K562 (cell line): Measurements from ENCODE around the gene THEM4. TPM values are rescaled to one million over a fixed set of nuclear protein-coding genes. Genes with fewer than 3 reads are reported as not detected.

Experiments used
- ATAC-seq: fragments of 200-7000 bp; cut with Tn5 transposase; 3 replicates; pipeline ENCODE4 v1.9.1; 2020; ENCODE audit warnings: moderate library complexity
- BruUV-seq: library from RNA; stranded (reverse); fragments of 400-500 nt; replicated peaks from 2 replicates; lab custom pipeline; 2021; lab: Mats Ljungman, UMichigan
- CTCF ChIA-PET: fragments of 300-600 bp; formaldehyde crosslinking; extraction: SDS; loops from one replicate; lab custom pipeline; 2021; ENCODE audit warnings: low intra/inter-chr PET ratio; lab: Yijun Ruan, JAX
- POLR2A ChIA-PET: fragments of 300-600, 350-650 bp; sonication (Branson Sonifier 250); formaldehyde crosslinking; extraction: SDS; loops from one replicate; lab custom pipeline; 2021; ENCODE audit warnings: antibody characterized with exemption, inconsistent platforms; lab: Yijun Ruan, JAX
- DNase-seq, 4 experiments: peaks; one replicate each; pipeline versions ENCODE4 v3.0.0 to v3.0.0-alpha.2; 2011 to 2018; ENCODE audit warnings: low spot score in 3 of 4, mixed read lengths in 3 of 4; ENCODE audit errors: extremely low read depth in 1 of 4
- FAIRE-seq: peaks from 2 replicates; lab custom pipeline; 2011; peaks lifted over from hg19 to GRCh38; lab: Jason Lieb, UNC
- H2AFZ ChIP-seq: 2 replicates; pipeline ENCODE4 v1.6.0; 2011; ENCODE audit warnings: low read depth, low read length, control low read depth, inconsistent platforms
- H3K27ac ChIP-seq: fragments of 200-600 bp; 3 replicates; pipeline ENCODE4 v1.8.0; 2011; ENCODE audit warnings: low read depth, mild to moderate bottlenecking, control low read depth, inconsistent platforms, low read length, moderate library complexity, mixed read lengths; ENCODE audit errors: extremely low read depth
- H3K27me3 ChIP-seq, 2 experiments: fragments of 300-600 bp in 1 of 2; 2 replicates in 1 of 2; 3 replicates in 1 of 2; pipeline versions ENCODE4 v1.6.0 to v1.8.0; 2011; ENCODE audit warnings: inconsistent platforms in 2 of 2, low read length in 2 of 2, mild to moderate bottlenecking in 1 of 2, mixed read lengths in 1 of 2, moderate library complexity in 1 of 2; ENCODE audit not compliant: control insufficient read depth in 2 of 2, insufficient read depth in 2 of 2
- H3K36me3 ChIP-seq: fragments of 300-600 bp; 3 replicates; pipeline ENCODE4 v1.8.0; 2011; ENCODE audit warnings: mild to moderate bottlenecking, low read length, inconsistent platforms; ENCODE audit not compliant: control insufficient read depth, insufficient read depth
- H3K4me1 ChIP-seq, 2 experiments: fragments of 200-600 bp in 1 of 2; replicated peaks in 1 of 2; 2 replicates in 1 of 2; 3 replicates in 1 of 2; pipeline versions ENCODE4 v1.5.1 to v1.8.0; 2011; ENCODE audit warnings: inconsistent platforms in 2 of 2, low read length in 2 of 2, mild to moderate bottlenecking in 1 of 2, mixed read lengths in 1 of 2, moderate library complexity in 1 of 2; ENCODE audit not compliant: control insufficient read depth in 2 of 2, insufficient read depth in 2 of 2
- H3K4me2 ChIP-seq: 2 replicates; pipeline ENCODE4 v1.6.1; 2011; ENCODE audit warnings: low read length, control low read depth, inconsistent platforms, mixed read lengths; ENCODE audit not compliant: insufficient read depth
- H3K4me3 ChIP-seq: fragments of 200-600 bp; sonication (generic), shearing (Covaris generic); 2 replicates; pipeline ENCODE4 v1.5.1; 2016; ENCODE audit warnings: control low read depth, inconsistent platforms
- H3K79me2 ChIP-seq: fragments of 200-600 bp; 3 replicates; pipeline ENCODE4 v1.8.0; 2011; ENCODE audit warnings: low read length, inconsistent platforms; ENCODE audit not compliant: control insufficient read depth, insufficient read depth
- H3K9ac ChIP-seq, 2 experiments: 2 replicates each; pipeline versions ENCODE4 v1.6.0 to v1.6.1; 2011; ENCODE audit warnings: low read depth in 2 of 2, low read length in 2 of 2, control low read depth in 1 of 2, inconsistent platforms in 1 of 2, mild to moderate bottlenecking in 1 of 2, mixed read lengths in 1 of 2; ENCODE audit not compliant: insufficient read depth in 1 of 2
- H3K9me1 ChIP-seq: one replicate; pipeline ENCODE4 v1.6.0; 2011; ENCODE audit warnings: inconsistent platforms, mild to moderate bottlenecking, low read length, moderate library complexity; ENCODE audit not compliant: control insufficient read depth, insufficient read depth
- H3K9me3 ChIP-seq: replicated peaks from 2 replicates; pipeline ENCODE4 v1.5.1; 2011; ENCODE audit warnings: low read depth, low read length, inconsistent platforms; ENCODE audit not compliant: control insufficient read depth, insufficient read depth
- H4K20me1 ChIP-seq: replicated peaks from 2 replicates; pipeline ENCODE4 v1.6.1; 2011; ENCODE audit warnings: low read length, inconsistent platforms, mixed read lengths; ENCODE audit not compliant: control insufficient read depth, insufficient read depth
- HMG20B ChIP-seq: fragments of 250-450 bp; sonication (Bioruptor Pico); IDR thresholded peaks from 2 replicates; pipeline ENCODE4 v1.5.0; 2021; ENCODE audit warnings: mild to moderate bottlenecking
- WGBS: fragments of 100-300 bp; shearing (Covaris generic); methylation state at CpG from one replicate; pipeline ENCODE4 v1.1.6; 2016; ENCODE audit warnings: low coverage, mixed read lengths; ENCODE audit not compliant: insufficient coverage; ENCODE audit errors: missing lambda C conversion rate; 5-methylcytosine and 5-hydroxymethylcytosine counted together
- in situ Hi-C: fragments of 300-500 bp; cut with MboI; formaldehyde crosslinking; loops from 4 replicates; pipeline ENCODE4 v1.15.0; 2018; ENCODE audit warnings: inconsistent platforms, mixed read lengths
- intact Hi-C: fragments of 100-400 bp; cut with micrococcal nuclease; formaldehyde crosslinking; loops from 2 replicates; pipeline ENCODE4 v1.14.2; 2022
- polyA plus RNA-seq, 8 experiments: library from polyadenylated mRNA; depleted of rRNA in 4 of 8; stranded (reverse) in 5 of 8; unstranded in 3 of 8; fragments of >200 nt; fragmentation: Nextera tagmentation in 2 of 8; fragmentation: Illumina TruSeq in 1 of 8; extraction: Ambion mirVana in 2 of 8; extraction: Trizol in 1 of 8; gene quantifications; 2 replicates each; pipeline versions ENCODE4 v1.2.1 to v1.2.3, GENCODE V29; 2011 to 2014; ENCODE audit warnings: inconsistent platforms in 1 of 8, missing spikeins in 1 of 8
- total RNA-seq, 7 experiments: library from RNA; depleted of rRNA in 6 of 7; stranded (reverse); fragments of >200 nt in 6 of 7; fragmentation: Illumina TruSeq in 2 of 7; extraction: Trizol in 2 of 7; gene quantifications; 2 replicates each; pipeline versions ENCODE4 v1.2.1 to v1.2.3, GENCODE V29; 2011 to 2021; ENCODE audit warnings: low replicate concordance in 1 of 7
- TF ChIP-seq, protein P1 (sequence below): sonication (generic); formaldehyde crosslinking; IDR thresholded peaks from 2 replicates; pipeline ENCODE4 v1.8.0; 2023; ENCODE audit warnings: mild to moderate bottlenecking, missing genetic modification reagents

The THEM4 gene
- total and polyA plus RNA-seq, 9 of the 15 experiments (the other 6 are each of a cell fraction or from before 2014, with no cell fraction given): 8.6 to 71.9 (median 35.3) TPM

GRCh38 chr1:151827853-151828252, 81.5 kb downstream of the THEM4 start:
- FAIRE-seq: no peak
- no peak overlapping the region for H3K27ac ChIP-seq
- POLR2A ChIA-PET: interaction anchor here (0.6 to 1.5 kb wide), 3 partner anchors 13 to 250 kb away, joined by 3 to 4 read pairs (median 3); no protein-coding TSS in a partner anchor
- no peak overlapping the region for H3K4me3 ChIP-seq
- DNase-seq: no peak
- H3K9ac ChIP-seq: no peak overlapping the region
- in situ Hi-C loops: no loop called here
- TF ChIP-seq, protein P1, sequence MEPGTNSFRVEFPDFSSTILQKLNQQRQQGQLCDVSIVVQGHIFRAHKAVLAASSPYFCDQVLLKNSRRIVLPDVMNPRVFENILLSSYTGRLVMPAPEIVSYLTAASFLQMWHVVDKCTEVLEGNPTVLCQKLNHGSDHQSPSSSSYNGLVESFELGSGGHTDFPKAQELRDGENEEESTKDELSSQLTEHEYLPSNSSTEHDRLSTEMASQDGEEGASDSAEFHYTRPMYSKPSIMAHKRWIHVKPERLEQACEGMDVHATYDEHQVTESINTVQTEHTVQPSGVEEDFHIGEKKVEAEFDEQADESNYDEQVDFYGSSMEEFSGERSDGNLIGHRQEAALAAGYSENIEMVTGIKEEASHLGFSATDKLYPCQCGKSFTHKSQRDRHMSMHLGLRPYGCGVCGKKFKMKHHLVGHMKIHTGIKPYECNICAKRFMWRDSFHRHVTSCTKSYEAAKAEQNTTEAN (CRISPR knock-in tag): no peak
- no peak for TF ChIP-seq HMG20B (CRISPR knock-in tag)
- peaks cover 3% of the 10 kb centered on the region for H3K9me1 ChIP-seq
- H3K36me3 ChIP-seq: no peaks in the 10 kb centered on the region
- peaks cover 5 to 33% of the 10 kb centered on the region in 2 experiments for H3K4me1 ChIP-seq
- H3K4me2 ChIP-seq: no peak overlapping the region
- no peaks in the 10 kb centered on the region for H3K79me2 ChIP-seq
- no peaks in the 10 kb centered on the region for H3K9me3 ChIP-seq
- 16% methylated on average over 7 of the region's 9 CpGs for WGBS
- CTCF ChIA-PET: no interaction called here
- no peak for ATAC-seq
- H2AFZ ChIP-seq: no peak overlapping the region
- peaks cover 14 to 37% of the 10 kb centered on the region in 2 experiments; a peak in 4 of 5 replicates for H3K27me3 ChIP-seq
- no TSS peak for BruUV-seq
- intact Hi-C loops: no loop called here
- no peaks in the 10 kb centered on the region for H4K20me1 ChIP-seq
